ENCODE measurements around the gene PDE6A. TPM values are rescaled to one million over a fixed set of nuclear protein-coding genes. Genes with fewer than 3 reads are reported as not detected.

PDE6A gene
- total RNA-seq = under 0.01 TPM in 1 of 2 replicates, not detected in the other

DNA sequence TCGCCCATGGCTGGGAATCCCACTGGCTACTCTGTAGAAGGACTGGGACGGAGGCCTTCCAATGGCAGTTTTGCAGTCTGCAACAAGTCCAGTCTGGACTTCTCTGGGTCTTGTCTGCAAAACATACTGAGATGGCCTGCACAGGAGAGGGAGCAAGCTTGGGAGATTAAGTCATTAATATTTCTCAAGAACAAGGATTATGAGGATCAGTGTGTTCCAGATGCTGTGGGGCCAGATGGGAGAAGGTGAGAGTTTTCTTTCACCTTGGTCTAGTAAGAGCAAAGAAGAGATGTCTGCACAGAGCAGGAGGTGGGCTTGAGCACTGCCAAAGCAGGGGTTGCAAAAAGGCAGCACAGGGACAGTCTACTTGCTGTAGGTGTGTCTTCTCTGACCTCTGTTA, at the start of gene PDE6A:
Gene PDE6A (minus strand): TSS at position 128 of the 400 bp plus-strand sequence. CDS start 120 bp downstream, at position 8.

DNA sequence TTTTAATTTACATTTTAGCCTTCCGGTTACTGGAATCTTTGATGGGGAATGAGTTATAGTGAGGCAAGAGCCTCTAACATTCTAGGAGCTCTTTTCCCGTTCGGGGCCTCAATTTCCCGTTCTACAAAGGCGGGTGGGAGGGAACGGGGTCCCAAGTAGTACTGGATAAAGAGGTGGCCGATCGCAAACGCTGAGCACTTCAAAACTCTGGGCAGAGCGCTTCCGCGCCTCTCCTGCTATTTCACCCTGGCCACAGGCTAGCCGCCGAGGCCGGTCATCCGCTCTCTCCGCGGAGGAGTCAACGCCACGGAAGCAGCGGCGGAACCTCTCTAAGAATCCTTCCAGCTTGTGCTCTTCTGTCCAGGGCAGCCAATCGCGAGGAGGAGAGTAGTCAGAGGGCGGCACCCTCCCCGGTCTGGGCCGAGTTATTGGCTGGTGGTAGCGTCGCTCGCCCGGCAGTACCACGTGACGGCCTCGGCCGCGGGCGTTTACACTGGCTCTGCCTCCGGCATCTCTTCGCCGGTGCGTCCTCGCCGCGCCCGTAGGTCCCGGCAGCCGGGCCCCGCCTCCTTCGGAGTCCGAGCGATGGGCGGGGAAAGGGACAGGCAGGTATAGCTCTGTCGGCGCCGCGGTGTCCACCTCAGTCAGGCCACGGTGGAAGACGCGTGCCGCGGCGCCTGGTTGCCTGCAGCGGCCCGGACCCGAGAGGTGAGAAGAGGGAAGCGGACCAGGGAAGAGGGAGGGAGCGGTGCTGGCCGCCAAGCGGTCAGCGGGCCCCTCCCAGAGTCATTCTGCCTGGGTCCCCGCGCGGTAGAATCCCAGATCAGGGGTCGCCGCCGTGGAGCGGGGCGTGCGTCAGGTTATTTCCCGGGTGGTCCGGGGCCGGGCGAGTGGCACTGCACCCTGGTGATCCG, 15.9 kb upstream of the PDE6A start, which contains the start of gene SLC26A2:
Gene SLC26A2 (plus strand): TSS at position 487 of the 914 bp plus-strand sequence. CDS start 16,895 bp downstream, outside the sequence.

Other genes with a start within 250 kb of the PDE6A start
- gene PPARGC1B, start 214.5 kb downstream of the PDE6A start, total RNA-seq = 0.14 and 0.28 TPM in 2 replicates
- 12.8 and 16.2 TPM in 2 replicates for gene SLC26A2, start 16.0 kb upstream of the PDE6A start, total RNA-seq
- gene TIGD6, start 55.9 kb upstream of the PDE6A start, total RNA-seq = 7.4 and 10.3 TPM in 2 replicates
- gene HMGXB3, start 55.9 kb upstream of the PDE6A start, total RNA-seq = 23.5 and 37.7 TPM in 2 replicates
- gene CSF1R, start 141.8 kb upstream of the PDE6A start, total RNA-seq = 0.14 and 0.46 TPM in 2 replicates
- gene PDGFRB, start 211.1 kb upstream of the PDE6A start, total RNA-seq = 97.1 and 121 TPM in 2 replicates
- under 0.01 and 0.09 TPM in 2 replicates for gene CDX1, start 222.0 kb upstream of the PDE6A start, total RNA-seq
- not detected in 2 replicates for gene SLC6A7, start 245.3 kb upstream of the PDE6A start, total RNA-seq

Measured in smooth muscle cell of bladder (primary cell).